Activated CD4-positive, alpha-beta T cell treated with anti-CD3 and anti-CD28 coated beads, Interleukin-2, amount 10 ng/mL, durations not matched to agents 24 days and 14 days (primary cell): ENCODE results near the gene TRPM5. TPM values are rescaled to one million over a fixed set of nuclear protein-coding genes. Genes with fewer than 3 reads are reported as not detected.

Source experiments
- DNase-seq: peaks from one replicate; pipeline ENCODE4 v3.0.0; 2022
- H3K27ac Mint-ChIP-seq: one replicate; pipeline ENCODE4 v1.8.0; 2022; ENCODE audit warnings: mild to moderate bottlenecking, mixed read lengths
- H3K27me3 Mint-ChIP-seq: one replicate; pipeline ENCODE4 v1.8.0; 2022; ENCODE audit warnings: mixed read lengths
- H3K36me3 Mint-ChIP-seq: one replicate; pipeline ENCODE4 v1.8.0; 2022; ENCODE audit warnings: low read depth, mild to moderate bottlenecking, mixed read lengths
- H3K4me1 Mint-ChIP-seq: one replicate; pipeline ENCODE4 v1.8.0; 2021; ENCODE audit warnings: mixed read lengths
- H3K4me3 Mint-ChIP-seq: one replicate; pipeline ENCODE4 v1.8.0; 2022; ENCODE audit warnings: mild to moderate bottlenecking, moderate library complexity, mixed read lengths
- H3K9me3 Mint-ChIP-seq: one replicate; pipeline ENCODE4 v1.8.0; 2021; ENCODE audit warnings: mixed read lengths
- intact Hi-C: fragments of 100-400 bp; cut with micrococcal nuclease; formaldehyde crosslinking; loops from one replicate; pipeline ENCODE4 v1.15.1; 2023
- total RNA-seq: library from RNA; stranded (reverse); gene quantifications from 2 replicates; pipeline ENCODE4 v1.2.3, GENCODE V29; 2022

The TRPM5 gene
- total RNA-seq, 1 donor from 2014 or later = not detected

DNA sequence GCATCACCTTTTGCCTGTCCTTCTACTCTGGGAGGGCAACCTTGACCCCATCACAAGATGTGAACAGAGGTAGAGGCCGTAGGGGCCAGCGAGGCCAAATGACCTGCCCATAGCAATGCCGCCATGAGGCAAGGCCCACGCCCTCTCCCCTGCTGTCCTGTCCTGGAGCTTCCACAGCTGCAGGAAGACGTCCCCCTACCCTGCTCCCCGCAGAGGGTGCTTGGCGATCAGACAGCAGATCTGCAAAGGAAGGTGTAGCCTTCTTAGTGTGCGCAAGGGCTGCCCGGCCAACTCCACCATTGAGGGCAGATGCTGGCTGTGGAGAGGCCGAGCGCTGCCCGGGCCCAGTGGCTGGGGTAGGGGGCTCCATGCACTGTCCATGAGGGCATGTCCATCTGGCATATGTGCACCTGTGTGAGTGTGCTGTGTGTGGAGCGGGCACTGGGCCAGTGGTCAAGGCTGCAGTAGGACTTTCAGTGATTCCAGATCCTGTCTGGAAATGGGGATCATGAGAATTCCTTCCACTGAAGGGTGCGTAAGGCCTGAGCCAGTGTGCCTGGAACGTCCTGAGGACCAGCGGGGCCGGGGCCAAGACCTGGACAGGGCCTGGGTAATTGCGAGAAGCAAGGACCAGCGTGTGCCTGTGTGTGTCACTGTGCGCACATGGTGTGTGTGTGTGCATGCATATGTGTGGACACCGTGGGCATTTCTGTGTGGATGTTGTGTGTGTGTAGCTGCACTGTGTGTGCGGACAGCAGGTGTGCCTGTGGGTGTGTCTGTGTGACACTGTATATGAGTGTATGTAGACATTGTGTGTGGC lies 11.0 kb downstream of the TRPM5 start:
- intact Hi-C loops = no loop called here

GRCh38 chr11:2432628-2433071 lies 11.7 kb downstream of the TRPM5 start:
- H3K27ac Mint-ChIP-seq = no peak overlapping the region
- intact Hi-C loops = no loop called here
- DNase-seq = no peak
- peaks cover 4% of the 10 kb centered on the region for H3K27me3 Mint-ChIP-seq
- no peaks in the 10 kb centered on the region for H3K9me3 Mint-ChIP-seq
- no peaks in the 10 kb centered on the region for H3K4me1 Mint-ChIP-seq
- no peak overlapping the region for H3K4me3 Mint-ChIP-seq
- H3K36me3 Mint-ChIP-seq = no peaks in the 10 kb centered on the region

More for the DNA sequence above, 11.0 kb downstream of the TRPM5 start:
- Mint-ChIP-seq H3K36me3 (no peaks in the 10 kb centered on the region), H3K9me3 (no peaks in the 10 kb centered on the region), H3K4me1 (no peaks in the 10 kb centered on the region), H3K4me3 (no peak overlapping the region), H3K27me3 (peaks cover 8% of the 10 kb centered on the region), H3K27ac (no peak overlapping the region)
- no peak for DNase-seq

DNA sequence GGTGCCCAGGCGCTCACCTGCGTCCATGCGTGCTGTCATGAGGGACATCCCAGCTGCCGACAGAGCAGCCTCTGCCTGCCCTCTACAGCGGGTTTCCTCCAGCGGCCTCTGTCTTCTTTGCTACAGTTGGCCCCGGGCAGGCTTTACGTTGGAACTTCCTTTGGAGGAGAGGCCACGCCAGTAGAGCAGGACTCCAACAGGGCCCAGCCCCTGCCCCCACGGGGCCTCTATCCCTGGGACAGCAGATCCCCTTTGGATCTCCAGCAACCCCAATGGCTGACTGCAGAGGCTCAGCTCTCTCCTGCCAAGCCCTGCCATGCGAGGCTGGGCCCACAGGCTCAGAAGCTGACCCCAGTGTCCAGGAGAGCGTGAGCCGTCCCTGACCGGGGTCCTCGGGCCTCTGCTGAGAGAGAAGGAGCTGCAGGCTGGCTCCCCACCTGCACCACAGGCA lies 12.1 kb downstream of the TRPM5 start:
- no peak overlapping the region for H3K4me3 Mint-ChIP-seq
- no peaks in the 10 kb centered on the region for H3K36me3 Mint-ChIP-seq
- no peaks in the 10 kb centered on the region for H3K9me3 Mint-ChIP-seq
- no peaks in the 10 kb centered on the region for H3K4me1 Mint-ChIP-seq
- DNase-seq = no peak
- intact Hi-C loops = no loop called here
- no peak overlapping the region for H3K27ac Mint-ChIP-seq
- H3K27me3 Mint-ChIP-seq = peaks cover under 1% of the 10 kb centered on the region

DNA sequence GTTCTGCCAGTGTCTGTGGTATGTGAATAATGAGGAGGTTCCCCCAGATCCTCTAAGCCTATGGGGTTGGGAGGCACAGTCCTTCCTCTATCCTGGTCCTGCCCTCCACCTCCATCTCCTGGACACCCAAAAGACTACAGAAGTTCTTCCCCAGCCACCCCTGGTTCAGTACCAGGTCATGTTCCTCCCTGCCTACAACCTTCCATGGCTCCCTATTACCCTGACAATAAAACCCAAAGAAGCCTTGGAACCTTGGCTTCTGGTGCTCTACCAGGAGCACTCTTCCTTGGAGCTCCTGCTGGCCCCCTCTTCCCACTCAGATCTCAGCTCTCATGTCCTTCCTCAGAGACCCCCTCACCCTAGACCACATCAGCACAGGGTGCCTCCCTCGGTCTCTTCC lies 12.9 kb downstream of the TRPM5 start:
- Mint-ChIP-seq H3K36me3 (no peaks in the 10 kb centered on the region), H3K4me3 (no peak overlapping the region), H3K27me3 (no peaks in the 10 kb centered on the region), H3K27ac (no peak overlapping the region), H3K9me3 (no peaks in the 10 kb centered on the region), H3K4me1 (no peaks in the 10 kb centered on the region)
- intact Hi-C loops = no loop called here
- no peak for DNase-seq

DNA sequence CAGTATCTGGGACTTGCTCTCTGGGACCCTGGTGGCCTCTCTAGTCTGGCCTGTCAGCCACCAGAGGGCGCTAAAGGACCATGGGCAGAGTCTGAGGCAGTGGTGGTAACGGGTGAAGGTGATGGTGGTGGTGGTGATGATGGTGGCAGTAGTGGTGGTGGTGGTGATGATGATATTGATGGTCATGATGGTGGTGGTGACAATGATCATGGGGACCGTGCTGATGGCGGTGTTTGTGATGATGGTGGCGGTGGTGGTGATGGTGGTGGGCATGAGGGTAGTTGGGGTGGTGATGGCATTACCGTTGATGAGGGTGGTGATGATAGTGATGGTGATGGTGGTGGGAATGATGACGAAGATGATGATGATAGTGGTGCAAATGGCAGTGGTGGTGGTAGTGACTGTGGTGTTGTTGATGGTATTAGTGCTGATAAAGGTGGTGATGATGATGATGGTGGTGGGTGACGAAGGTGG lies 16.0 kb downstream of the TRPM5 start:
- Mint-ChIP-seq H3K27me3 (no peaks in the 10 kb centered on the region), H3K36me3 (no peaks in the 10 kb centered on the region), H3K9me3 (no peaks in the 10 kb centered on the region), H3K4me1 (no peaks in the 10 kb centered on the region), H3K4me3 (no peak overlapping the region), H3K27ac (no peak overlapping the region)
- DNase-seq = peak; percentile 95
- intact Hi-C loops = loop anchor here (1.0 kb wide), 3 partner anchors 103 to 464 kb away; no protein-coding TSS in a partner anchor

DNA sequence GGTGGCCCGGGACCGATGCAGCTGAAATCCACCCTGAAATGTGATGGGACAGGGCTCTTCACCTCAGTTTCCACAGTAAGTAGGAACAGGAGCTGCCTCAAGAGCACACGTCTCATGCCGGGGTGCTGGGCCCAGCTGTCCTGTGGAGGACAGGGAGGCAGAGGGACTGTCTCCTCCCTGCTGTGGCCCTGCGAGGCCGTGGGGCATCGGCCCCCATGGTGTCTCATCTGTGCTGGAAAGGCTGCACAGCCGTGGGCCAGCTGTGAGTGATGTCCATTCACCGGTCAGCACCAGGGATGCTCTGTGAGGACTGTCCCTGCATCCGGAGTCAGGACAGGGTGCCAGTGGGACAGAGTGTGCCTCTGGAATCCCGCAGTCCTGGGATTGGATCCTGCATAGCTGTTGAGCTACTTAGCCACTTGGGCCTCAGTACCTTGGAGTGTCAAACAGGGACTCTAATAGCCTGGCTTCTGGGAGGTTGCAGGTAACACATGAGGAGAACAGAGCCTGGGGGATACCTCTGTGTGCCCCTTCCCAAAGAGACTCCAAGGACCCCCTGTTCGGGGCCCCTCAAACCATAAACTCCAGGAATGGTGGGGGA lies 16.5 kb downstream of the TRPM5 start:
- no peaks in the 10 kb centered on the region for H3K36me3 Mint-ChIP-seq
- H3K27me3 Mint-ChIP-seq = no peaks in the 10 kb centered on the region
- no peak overlapping the region for H3K27ac Mint-ChIP-seq
- no peaks in the 10 kb centered on the region for H3K4me1 Mint-ChIP-seq
- no peaks in the 10 kb centered on the region for H3K9me3 Mint-ChIP-seq
- DNase-seq = no peak
- intact Hi-C loops = loop anchor here (1.0 kb wide), 3 partner anchors 103 to 464 kb away; no protein-coding TSS in a partner anchor
- H3K4me3 Mint-ChIP-seq = no peak overlapping the region

DNA sequence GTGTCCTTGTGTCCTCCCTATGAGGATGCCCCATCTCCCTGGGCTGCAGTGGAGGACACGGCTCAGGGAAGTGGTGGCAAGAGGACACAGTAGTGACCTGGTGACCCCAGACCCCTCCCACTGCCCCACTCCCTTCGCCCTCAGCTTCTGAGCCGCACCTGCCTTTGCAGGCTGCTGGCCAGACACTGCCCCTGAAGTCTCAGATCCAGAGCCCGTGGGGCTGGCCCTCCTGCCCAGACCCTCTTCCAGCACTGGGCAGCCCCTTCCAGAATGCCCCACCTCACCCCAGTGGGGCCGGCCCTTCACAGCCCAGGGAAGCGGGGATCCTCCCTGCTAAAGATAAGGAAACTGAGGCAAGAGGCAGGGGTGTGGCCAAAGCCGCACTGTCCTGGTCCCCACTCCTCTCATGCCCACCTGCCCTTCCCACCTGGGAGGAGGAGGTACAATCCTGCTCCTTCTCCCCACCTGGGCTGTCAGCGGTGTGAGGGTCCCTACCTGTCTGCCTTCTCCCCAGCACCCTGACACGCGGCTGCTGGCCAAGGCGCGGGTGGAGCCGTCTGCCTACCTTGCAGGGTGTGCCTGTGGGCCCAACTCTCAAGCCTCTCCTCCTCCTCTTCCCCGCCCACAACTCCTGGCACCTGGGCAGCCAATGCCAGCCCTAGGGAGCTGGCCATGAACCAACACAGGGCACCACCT lies 17.3 kb downstream of the TRPM5 start:
- intact Hi-C loops = no loop called here

DNA sequence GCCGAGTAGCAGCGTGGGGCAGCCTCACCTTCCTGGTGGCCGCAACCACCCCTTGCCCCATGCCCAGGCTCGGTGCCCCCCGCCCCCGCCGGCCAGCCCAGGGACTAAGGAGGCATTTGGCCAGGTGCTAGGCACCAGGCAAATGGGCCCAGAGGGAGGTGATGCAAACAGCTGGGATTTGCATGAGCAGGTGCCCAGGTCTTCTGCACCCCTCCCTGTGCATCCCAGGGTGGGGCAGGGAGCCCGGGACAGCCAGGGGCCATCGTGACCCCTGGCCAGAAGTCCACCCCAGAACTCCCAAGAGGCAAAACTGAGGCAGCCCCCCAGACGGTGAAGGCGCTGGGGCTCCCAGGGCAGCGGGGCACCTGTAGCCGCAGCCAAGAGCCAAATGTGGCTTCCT lies 18.1 kb downstream of the TRPM5 start:
- no peak overlapping the region for H3K4me3 Mint-ChIP-seq
- intact Hi-C loops = no loop called here
- H3K4me1 Mint-ChIP-seq = no peaks in the 10 kb centered on the region
- no peak for DNase-seq
- no peaks in the 10 kb centered on the region for H3K9me3 Mint-ChIP-seq
- H3K27ac Mint-ChIP-seq = no peak overlapping the region
- H3K27me3 Mint-ChIP-seq = no peaks in the 10 kb centered on the region
- H3K36me3 Mint-ChIP-seq = no peaks in the 10 kb centered on the region

More for the DNA sequence above, 17.3 kb downstream of the TRPM5 start:
- no peaks in the 10 kb centered on the region for H3K9me3 Mint-ChIP-seq
- no peak overlapping the region for H3K4me3 Mint-ChIP-seq
- H3K4me1 Mint-ChIP-seq = no peaks in the 10 kb centered on the region
- DNase-seq = no peak
- no peak overlapping the region for H3K27ac Mint-ChIP-seq
- no peaks in the 10 kb centered on the region for H3K27me3 Mint-ChIP-seq
- no peaks in the 10 kb centered on the region for H3K36me3 Mint-ChIP-seq

- no peaks in the 10 kb centered on the region for H3K27me3 Mint-ChIP-seq
- intact Hi-C loops = no loop called here
These were observed 18.8 kb downstream of the TRPM5 start for GRCh38 chr11:2425506-2425905.

DNA sequence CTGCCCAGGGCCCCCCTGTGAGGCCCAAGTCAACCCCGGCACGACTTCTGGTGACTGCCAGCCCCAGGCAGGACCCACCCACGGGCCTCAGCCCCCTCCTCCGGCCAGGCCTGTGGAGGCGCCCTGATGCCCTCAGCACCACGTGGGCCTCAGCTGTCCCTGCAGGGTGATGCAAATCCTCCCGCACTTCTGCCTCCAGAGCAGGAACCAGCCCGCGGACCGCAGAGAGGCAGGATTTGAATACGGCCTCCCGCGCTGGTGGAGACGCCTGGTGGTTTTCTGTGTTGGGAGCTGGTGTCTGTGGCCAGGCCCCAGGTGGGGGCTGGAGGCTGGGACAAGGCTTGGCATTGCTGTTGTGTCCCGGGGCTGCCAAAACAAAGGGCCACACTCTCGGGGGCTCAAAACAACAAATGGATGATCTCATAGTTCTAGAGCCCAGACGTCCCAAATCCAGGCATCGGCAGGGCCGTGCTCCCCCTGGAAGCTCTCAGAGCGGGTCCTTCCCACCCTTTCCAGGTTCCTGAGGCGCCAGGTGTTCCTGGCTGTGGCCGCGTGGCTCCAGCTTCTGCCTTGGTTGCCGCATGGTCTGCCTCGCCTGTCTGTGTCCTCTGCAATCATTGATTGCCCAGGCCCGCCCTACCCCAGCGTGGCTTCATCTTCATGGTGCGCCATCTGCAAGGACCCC lies 19.4 kb downstream of the TRPM5 start:
- Mint-ChIP-seq H3K27ac (no peak overlapping the region), H3K4me1 (no peaks in the 10 kb centered on the region), H3K9me3 (no peaks in the 10 kb centered on the region), H3K4me3 (no peak overlapping the region), H3K27me3 (no peaks in the 10 kb centered on the region), H3K36me3 (no peaks in the 10 kb centered on the region)
- no peak for DNase-seq
- intact Hi-C loops = no loop called here

More at GRCh38 chr11:2425506-2425905, 18.8 kb downstream of the TRPM5 start:
- DNase-seq = no peak
- Mint-ChIP-seq H3K27ac (no peak overlapping the region), H3K4me1 (no peaks in the 10 kb centered on the region), H3K4me3 (no peak overlapping the region), H3K9me3 (no peaks in the 10 kb centered on the region), H3K36me3 (no peaks in the 10 kb centered on the region)

DNA sequence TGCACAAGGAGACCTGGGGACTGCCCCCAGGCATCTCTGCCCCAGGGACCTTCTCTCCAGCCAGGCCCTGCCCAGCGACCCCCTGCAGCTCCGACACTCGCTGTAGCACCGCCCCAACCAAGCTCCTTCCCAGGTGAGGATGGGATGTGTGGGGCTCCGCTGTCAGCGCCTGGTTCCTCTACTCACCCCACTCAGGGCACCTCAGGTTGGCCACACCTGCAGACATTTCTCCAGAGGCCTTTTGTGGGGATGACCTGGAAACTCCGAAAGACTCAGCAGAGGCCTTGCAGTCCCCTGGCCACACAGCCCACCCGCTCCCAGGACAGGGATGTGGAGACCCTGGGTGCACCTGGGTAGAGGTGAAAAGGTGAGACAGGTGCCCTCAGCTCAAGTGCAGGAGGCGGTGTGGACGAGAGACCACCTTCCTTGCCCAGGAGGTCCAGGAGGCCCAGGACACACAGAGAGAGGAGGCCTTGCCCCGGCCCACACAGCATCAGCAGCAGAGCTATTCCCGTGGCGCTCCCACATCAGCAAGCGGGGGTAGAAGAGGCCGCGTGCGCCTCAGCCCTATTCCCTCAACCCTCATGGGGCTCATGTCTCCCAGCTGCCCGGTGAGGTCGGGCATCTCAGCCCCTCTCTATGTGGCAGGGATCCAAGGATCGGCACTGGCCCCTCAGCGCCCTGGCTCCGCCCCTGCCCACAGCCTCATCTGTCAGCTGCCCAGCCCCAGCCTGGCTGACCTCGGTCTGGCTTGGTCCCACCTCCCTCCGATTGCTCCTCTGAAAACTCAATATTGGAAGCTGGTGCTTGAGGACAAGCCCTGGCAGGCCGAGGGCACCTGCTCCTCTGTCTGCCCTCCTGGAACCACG lies 20.9 kb downstream of the TRPM5 start:
- Mint-ChIP-seq H3K4me3 (no peak overlapping the region), H3K4me1 (no peaks in the 10 kb centered on the region), H3K27ac (no peak overlapping the region), H3K9me3 (no peaks in the 10 kb centered on the region), H3K27me3 (no peaks in the 10 kb centered on the region), H3K36me3 (no peaks in the 10 kb centered on the region)
- DNase-seq = no peak
- intact Hi-C loops = no loop called here

GRCh38 chr11:2422461-2423156 lies 21.7 kb downstream of the TRPM5 start:
- Mint-ChIP-seq H3K9me3 (no peaks in the 10 kb centered on the region), H3K36me3 (no peaks in the 10 kb centered on the region), H3K27me3 (no peaks in the 10 kb centered on the region), H3K27ac (no peak overlapping the region), H3K4me3 (no peak overlapping the region), H3K4me1 (no peaks in the 10 kb centered on the region)
- intact Hi-C loops = no loop called here
- DNase-seq = no peak
